Stimulated activated CD8-positive, alpha-beta memory T cell treated with anti-CD3 and anti-CD28 coated beads, Interleukin-7, amount 100 ng/mL, for 48 hours (primary cell): Measurements from ENCODE around the gene RIMS3.

Source experiments
- DNase-seq, 2 donors: peaks; one replicate each; pipeline ENCODE4 v3.0.0-alpha.2; 2020; ENCODE audit warnings: low read depth in 1 of 2; ENCODE audit errors: extremely low read depth in 1 of 2

Gene RIMS3

GRCh38 chr1:40653851-40654537, 11.5 kb downstream of the RIMS3 start:
- DNase-seq = no peak

- no peak for DNase-seq
These were observed 12.5 kb downstream of the RIMS3 start for GRCh38 chr1:40652979-40653378.

GRCh38 chr1:40652468-40652867, 13.0 kb downstream of the RIMS3 start:
- no peak for DNase-seq

- no peak for DNase-seq
These were observed 14.2 kb downstream of the RIMS3 start for GRCh38 chr1:40651138-40651857.

- DNase-seq = no peak
These were observed 15.4 kb downstream of the RIMS3 start for GRCh38 chr1:40650075-40650474.

- DNase-seq = no peak
These were observed 15.9 kb downstream of the RIMS3 start for GRCh38 chr1:40649592-40649930.

- no peak for DNase-seq
These were observed 16.4 kb downstream of the RIMS3 start for GRCh38 chr1:40648928-40649591.

- DNase-seq = no peak
These were observed 17.3 kb downstream of the RIMS3 start for GRCh38 chr1:40648200-40648599.

GRCh38 chr1:40646315-40646714, 19.2 kb downstream of the RIMS3 start:
- no peak for DNase-seq

- no peak for DNase-seq
These were observed 20.3 kb downstream of the RIMS3 start for GRCh38 chr1:40645118-40645680.

- no peak for DNase-seq
These were observed 23.8 kb downstream of the RIMS3 start for GRCh38 chr1:40641601-40642242.

- DNase-seq = no peak
These were observed 25.0 kb downstream of the RIMS3 start for GRCh38 chr1:40640314-40641076.

GRCh38 chr1:40638097-40639036, 27.1 kb downstream of the RIMS3 start:
- DNase-seq = no peak

- DNase-seq = no peak
These were observed 27.9 kb downstream of the RIMS3 start for GRCh38 chr1:40637470-40638007.

GRCh38 chr1:40636777-40637176, 28.7 kb downstream of the RIMS3 start:
- no peak for DNase-seq

GRCh38 chr1:40635763-40636500, 29.6 kb downstream of the RIMS3 start:
- no peak for DNase-seq

GRCh38 chr1:40634901-40635655, 30.4 kb downstream of the RIMS3 start:
- no peak for DNase-seq

- DNase-seq = no peak
These were observed 31.5 kb downstream of the RIMS3 start for GRCh38 chr1:40633931-40634376.
